Right ventricle myocardium inferior (tissue), 1 donor: ENCODE data around the gene ARHGAP31. TPM values are rescaled to one million over a fixed set of nuclear protein-coding genes. Genes with fewer than 3 reads are reported as not detected.
A peak's percentile ranks its signal among the peaks of the same experiment; 100 is the strongest.
"Not testable (repeated sequence)": the region's sequence is repeated elsewhere in the genome, so short reads cannot be mapped to it uniquely, and the experiment has no call there.

Source experiments
- ATAC-seq: fragments of 200-7000 bp; cut with Tn5 transposase; one replicate; pipeline ENCODE4 v1.9.1; 2020; ENCODE audit warnings: mild to moderate bottlenecking, moderate library complexity
- DNase-seq: peaks from one replicate; pipeline ENCODE4 v3.0.0; 2021; ENCODE audit errors: missing footprints
- intact Hi-C: fragments of 100-400 bp; cut with DNase I; formaldehyde crosslinking; loops from one replicate; pipeline ENCODE4 v1.11.0; 2022
- long read RNA-seq: library from polyadenylated mRNA; unstranded; transcript quantifications from one replicate; pipeline ENCODE4 v2.0.0, GENCODE V29; 2021
- total RNA-seq: library from RNA; stranded (reverse); fragmentation: NEBNext Ultra II Directional; extraction: Animal tissue kit (Norgen Biotek cat#: 25700); gene quantifications from one replicate; pipeline ENCODE4 v1.2.1, GENCODE V29; 2021
- donor health status: DM: no; HTN: yes; CAD: no; lungs with severe emphysema.

Gene ARHGAP31, protein sequence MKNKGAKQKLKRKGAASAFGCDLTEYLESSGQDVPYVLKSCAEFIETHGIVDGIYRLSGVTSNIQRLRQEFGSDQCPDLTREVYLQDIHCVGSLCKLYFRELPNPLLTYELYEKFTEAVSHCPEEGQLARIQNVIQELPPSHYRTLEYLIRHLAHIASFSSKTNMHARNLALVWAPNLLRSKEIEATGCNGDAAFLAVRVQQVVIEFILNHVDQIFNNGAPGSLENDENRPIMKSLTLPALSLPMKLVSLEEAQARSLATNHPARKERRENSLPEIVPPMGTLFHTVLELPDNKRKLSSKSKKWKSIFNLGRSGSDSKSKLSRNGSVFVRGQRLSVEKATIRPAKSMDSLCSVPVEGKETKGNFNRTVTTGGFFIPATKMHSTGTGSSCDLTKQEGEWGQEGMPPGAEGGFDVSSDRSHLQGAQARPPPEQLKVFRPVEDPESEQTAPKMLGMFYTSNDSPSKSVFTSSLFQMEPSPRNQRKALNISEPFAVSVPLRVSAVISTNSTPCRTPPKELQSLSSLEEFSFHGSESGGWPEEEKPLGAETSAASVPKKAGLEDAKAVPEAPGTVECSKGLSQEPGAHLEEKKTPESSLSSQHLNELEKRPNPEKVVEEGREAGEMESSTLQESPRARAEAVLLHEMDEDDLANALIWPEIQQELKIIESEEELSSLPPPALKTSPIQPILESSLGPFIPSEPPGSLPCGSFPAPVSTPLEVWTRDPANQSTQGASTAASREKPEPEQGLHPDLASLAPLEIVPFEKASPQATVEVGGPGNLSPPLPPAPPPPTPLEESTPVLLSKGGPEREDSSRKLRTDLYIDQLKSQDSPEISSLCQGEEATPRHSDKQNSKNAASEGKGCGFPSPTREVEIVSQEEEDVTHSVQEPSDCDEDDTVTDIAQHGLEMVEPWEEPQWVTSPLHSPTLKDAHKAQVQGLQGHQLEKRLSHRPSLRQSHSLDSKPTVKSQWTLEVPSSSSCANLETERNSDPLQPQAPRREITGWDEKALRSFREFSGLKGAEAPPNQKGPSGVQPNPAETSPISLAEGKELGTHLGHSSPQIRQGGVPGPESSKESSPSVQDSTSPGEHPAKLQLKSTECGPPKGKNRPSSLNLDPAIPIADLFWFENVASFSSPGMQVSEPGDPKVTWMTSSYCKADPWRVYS (N-terminal part only)
- total RNA-seq, result 42.8 TPM
- long read RNA-seq, full-length matches to known transcripts, result 6 of 33 reads
- long read RNA-seq, partial matches to known transcripts, result 23 of 33 reads
- long read RNA-seq, other reads (novel, unspliced or antisense), result 4 of 33 reads

- DNase-seq (peak; percentile 89), ATAC-seq (peak; percentile 77)
- intact Hi-C loops, result loop anchor here (1.0 to 2.0 kb wide), 2 partner anchors 15 to 57 kb away; no protein-coding TSS in a partner anchor
Measured at GRCh38 chr3:119293871-119294695, at the start of gene ARHGAP31. Gene ARHGAP31 (plus strand): TSS chr3:119294383. CDS start chr3:119294905, 522 bp downstream.

- intact Hi-C loops, result no loop called here
- ATAC-seq, result no peak
- DNase-seq, result peak; percentile 75
Measured at GRCh38 chr3:119245778-119246177, 48.4 kb upstream of the ARHGAP31 start.

GRCh38 chr3:119255214-119255613, 39.0 kb upstream of the ARHGAP31 start:
- DNase-seq (no peak), ATAC-seq (no peak)
- intact Hi-C loops, result no loop called here

GRCh38 chr3:119257111-119257510, 37.1 kb upstream of the ARHGAP31 start:
- DNase-seq (no peak), ATAC-seq (no peak)
- intact Hi-C loops, result no loop called here

DNA sequence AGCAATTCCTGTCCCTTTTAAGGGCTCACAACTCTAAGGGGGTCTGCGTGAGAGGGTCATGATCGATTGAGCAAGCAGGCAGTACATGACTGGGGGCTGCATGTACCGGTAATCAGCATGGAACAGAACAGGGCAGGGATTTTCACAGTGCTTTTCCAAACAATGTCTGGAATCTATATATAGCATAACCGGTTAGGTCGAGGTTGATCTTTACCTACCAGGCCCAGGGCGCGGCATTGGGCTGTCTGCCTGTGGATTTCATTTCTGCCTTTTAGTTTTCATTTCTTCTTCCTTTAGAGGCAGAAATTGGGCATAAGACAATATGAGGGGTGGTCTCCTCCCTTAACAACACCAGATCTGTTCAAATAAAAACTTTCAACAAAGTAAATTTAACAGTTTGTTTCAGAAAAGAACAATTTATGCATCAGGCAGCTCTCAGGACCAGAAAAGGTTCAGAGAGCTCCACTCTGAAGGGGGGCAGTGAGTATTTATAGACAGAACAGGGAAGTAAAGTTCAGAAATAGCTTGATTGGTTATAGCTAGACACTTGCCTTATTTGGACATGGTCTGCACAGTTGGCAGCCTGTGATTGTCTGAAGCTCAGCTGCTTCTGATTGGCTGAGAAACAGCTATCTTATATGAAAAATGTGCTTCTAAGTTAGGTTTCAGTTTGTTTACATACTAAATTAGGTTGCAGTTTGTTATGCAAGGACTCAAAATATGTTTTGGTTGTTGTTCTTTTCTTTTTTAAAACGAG, 36.4 kb upstream of the ARHGAP31 start:
- ATAC-seq (peak; percentile 87), DNase-seq (no peak)
- intact Hi-C loops, result no loop called here

DNA sequence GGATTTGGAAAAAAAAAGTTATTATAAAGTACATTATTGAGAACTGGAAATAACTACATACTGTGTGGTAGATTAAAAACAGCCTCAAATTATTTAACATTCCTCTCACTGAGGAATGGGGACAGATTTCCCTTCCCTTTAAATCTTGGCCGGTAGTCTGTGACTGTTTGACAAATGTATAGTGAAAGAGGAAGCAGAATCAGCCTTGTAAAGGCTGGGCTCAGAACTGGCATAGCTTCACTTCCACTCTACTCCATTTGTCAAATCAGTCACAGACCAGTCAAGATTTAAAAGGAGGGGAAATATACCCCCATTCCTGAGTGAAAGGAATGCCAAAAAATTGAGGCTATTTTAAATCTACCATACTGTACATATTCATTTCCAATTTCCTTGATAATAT, 35.3 kb upstream of the ARHGAP31 start:
- intact Hi-C loops, result no loop called here
- DNase-seq (no peak), ATAC-seq (peak; percentile 49)

DNA sequence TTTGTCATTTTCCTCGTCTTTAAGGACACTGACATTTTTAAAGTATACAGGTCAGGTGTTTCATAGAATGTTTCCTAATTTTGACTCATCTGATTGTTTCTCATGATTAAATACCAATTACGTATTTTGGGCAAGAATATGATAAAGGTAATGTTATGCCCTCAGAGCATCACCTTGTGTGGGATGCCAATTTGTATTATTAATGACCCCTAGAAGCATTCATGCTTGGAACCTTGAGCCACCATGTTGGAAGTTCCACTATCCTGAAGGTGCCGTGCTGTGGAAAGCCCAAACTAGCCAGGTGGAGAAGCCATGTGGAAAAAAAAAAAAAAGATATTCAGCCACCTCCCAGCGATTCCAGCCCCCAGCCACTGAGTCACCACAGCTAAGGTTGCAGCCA, 34.4 kb upstream of the ARHGAP31 start:
- DNase-seq, result no peak
- intact Hi-C loops, result no loop called here
- no peak for ATAC-seq

DNA sequence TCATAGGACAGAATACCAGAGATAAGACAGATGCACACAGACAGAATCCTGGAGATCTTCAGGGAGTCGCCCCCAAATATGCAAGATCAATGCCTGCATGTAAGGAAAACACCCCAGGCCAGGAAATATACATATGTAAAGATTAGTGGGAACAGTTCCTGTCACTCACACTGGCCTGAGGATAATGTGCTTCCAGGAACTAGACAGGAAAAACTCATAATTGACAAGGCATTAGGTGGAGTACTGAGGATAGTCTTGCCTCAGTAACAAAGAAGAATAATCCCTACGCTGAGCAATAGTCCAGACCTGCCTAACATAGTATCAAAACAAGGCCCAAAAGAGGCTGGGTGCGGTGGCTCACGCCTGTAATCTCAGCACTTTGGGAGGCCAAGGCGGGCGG, 33.1 kb upstream of the ARHGAP31 start:
- ATAC-seq, result no peak
- intact Hi-C loops, result no loop called here
- no peak for DNase-seq

GRCh38 chr3:119270212-119270611, 24.0 kb upstream of the ARHGAP31 start:
- ATAC-seq, DNase-seq: not testable (repeated sequence)
- intact Hi-C loops, result loop anchor here (10.0 kb wide), 1 partner anchor 405 kb away; the partner anchor contains the start of gene COX17

DNA sequence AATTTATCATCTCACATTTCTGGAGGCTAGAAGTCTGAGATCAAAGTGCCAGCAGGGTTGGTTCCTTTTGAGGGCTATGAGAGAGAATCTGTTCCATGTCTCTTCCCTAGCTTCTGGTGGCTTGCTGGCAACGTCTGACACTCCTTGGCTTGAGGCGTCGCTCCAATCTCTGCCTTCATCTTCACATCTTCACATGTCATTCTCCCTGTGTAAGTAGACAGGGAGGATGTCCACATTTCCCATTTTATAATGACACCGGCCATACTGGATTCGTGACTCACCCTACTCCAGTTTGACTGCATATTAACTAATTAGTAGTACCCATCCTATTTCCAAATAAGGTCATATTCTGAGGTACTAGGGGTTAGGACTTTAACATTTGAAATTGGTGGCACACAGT, 17.5 kb upstream of the ARHGAP31 start:
- DNase-seq (no peak), ATAC-seq (no peak)
- intact Hi-C loops, result loop anchor here (5.0 to 10.0 kb wide), 3 partner anchors 81 to 398 kb away; partner anchors contain the start of genes COX17 and POGLUT1

- intact Hi-C loops, result loop anchor here (1.0 to 10.0 kb wide), 4 partner anchors 14 to 396 kb away; partner anchors contain the start of genes COX17 and POGLUT1
- ATAC-seq, result peak; percentile 83
- peak; percentile 79 for DNase-seq
Measured at GRCh38 chr3:119279101-119279554, 15.1 kb upstream of the ARHGAP31 start.

- intact Hi-C loops, result loop anchor here (1.0 to 10.0 kb wide), 4 partner anchors 14 to 395 kb away; partner anchors contain the start of genes COX17 and POGLUT1
- ATAC-seq (no peak), DNase-seq (no peak)
Measured at GRCh38 chr3:119279584-119280243, 14.5 kb upstream of the ARHGAP31 start.

- ATAC-seq (no peak), DNase-seq (no peak)
- intact Hi-C loops, result no loop called here
Measured at GRCh38 chr3:119288669-119289403, 5.3 kb upstream of the ARHGAP31 start.

DNA sequence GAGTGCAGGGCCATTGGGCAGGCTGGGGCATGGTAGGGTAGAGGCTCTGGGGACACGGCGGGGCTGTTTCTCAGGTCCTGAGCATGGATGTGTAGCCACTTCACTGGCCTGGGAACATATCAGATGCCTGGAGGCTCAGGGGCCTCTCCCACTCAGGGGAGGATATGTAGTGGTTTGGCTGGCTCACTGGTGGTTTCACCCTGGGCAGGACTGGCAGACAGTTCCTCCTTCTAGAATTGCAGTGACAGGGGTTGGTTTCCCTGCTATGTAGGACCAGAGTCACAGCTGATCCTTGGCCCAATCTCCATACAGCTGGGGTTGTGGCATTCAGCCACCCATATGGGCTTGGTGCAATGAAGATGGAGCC, 4.8 kb upstream of the ARHGAP31 start:
- ATAC-seq, result no peak
- no peak for DNase-seq
- intact Hi-C loops, result no loop called here

- DNase-seq, result no peak
- no peak for ATAC-seq
- intact Hi-C loops, result no loop called here
Measured at GRCh38 chr3:119290613-119291012, 3.6 kb upstream of the ARHGAP31 start.
